Loucy (cell line): Measurements from ENCODE around the gene HLX.

Experiments
- H2AFZ ChIP-seq: fragments of 200-600 bp; sonication (generic); 2 replicates; pipeline ENCODE4 v1.6.0; 2016; ENCODE audit warnings: antibody characterized with exemption, mild to moderate bottlenecking, low read length, moderate library complexity
- H3F3A ChIP-seq: fragments of 200-600 bp; 2 replicates; pipeline ENCODE4 v1.6.0; 2016; ENCODE audit warnings: antibody characterized with exemption, low read depth, mild to moderate bottlenecking
- H3K27me3 ChIP-seq: fragments of 200-600 bp; sonication (generic); 2 replicates; pipeline ENCODE4 v1.6.1; 2014; ENCODE audit warnings: low read length, mild to moderate bottlenecking; ENCODE audit not compliant: insufficient read depth, poor library complexity, severe bottlenecking
- H3K36me3 ChIP-seq: fragments of 200-600 bp; sonication (generic); 2 replicates; pipeline ENCODE4 v1.6.1; 2016; ENCODE audit warnings: low read length; ENCODE audit not compliant: insufficient read depth
- H3K4me1 ChIP-seq: fragments of 200-600 bp; sonication (generic); 2 replicates; pipeline ENCODE4 v1.5.1; 2014; ENCODE audit warnings: low read length, mild to moderate bottlenecking; ENCODE audit not compliant: insufficient read depth, poor library complexity, severe bottlenecking
- H3K4me2 ChIP-seq: fragments of 200-600 bp; sonication (generic); 2 replicates; pipeline ENCODE4 v1.6.0; 2014; ENCODE audit warnings: antibody characterized with exemption, low read length, low read depth, mild to moderate bottlenecking; ENCODE audit not compliant: poor library complexity, severe bottlenecking
- H3K4me3 ChIP-seq: fragments of 200-600 bp; sonication (generic); 2 replicates; pipeline ENCODE4 v1.5.1; 2014; ENCODE audit warnings: low read length, mild to moderate bottlenecking, mixed read lengths; ENCODE audit not compliant: poor library complexity, severe bottlenecking
- H3K79me2 ChIP-seq: fragments of 200-600 bp; sonication (generic); 2 replicates; pipeline ENCODE4 v1.6.1; 2014; ENCODE audit warnings: low read length; ENCODE audit not compliant: insufficient read depth
- H3K9ac ChIP-seq: fragments of 200-600 bp; sonication (generic); 2 replicates; pipeline ENCODE4 v1.6.0; 2014; ENCODE audit warnings: mild to moderate bottlenecking, low read depth, low read length, moderate library complexity; ENCODE audit not compliant: poor library complexity, severe bottlenecking
- H3K9me2 ChIP-seq: fragments of 200-600 bp; sonication (generic); replicated peaks from 2 replicates; pipeline ENCODE4 v1.6.1; 2016; ENCODE audit warnings: low read depth, low read length, mixed read lengths
- H3K9me3 ChIP-seq: fragments of 200-600 bp; sonication (generic); 2 replicates; pipeline ENCODE4 v1.6.1; 2014; ENCODE audit warnings: mild to moderate bottlenecking, antibody characterized with exemption, low read length, low read depth; ENCODE audit not compliant: insufficient read depth
- H4K20me1 ChIP-seq: fragments of 200-600 bp; sonication (generic); 2 replicates; pipeline ENCODE4 v1.6.0; 2014; ENCODE audit warnings: antibody characterized with exemption, low read length, mild to moderate bottlenecking; ENCODE audit not compliant: insufficient read depth, poor library complexity, severe bottlenecking
- EZH2phosphoT487 ChIP-seq: fragments of 200-600 bp; IDR thresholded peaks from 2 replicates; pipeline ENCODE4 v1.6.1; 2018; ENCODE audit warnings: antibody characterized with exemption, mild to moderate bottlenecking, moderate library complexity, borderline replicate concordance
- TF ChIP-seq, protein P1 (sequence below): fragments of 200-600 bp; sonication (generic); conservative IDR thresholded peaks from 2 replicates; pipeline ENCODE4 v1.5.1; 2014; ENCODE audit warnings: mild to moderate bottlenecking, antibody characterized with exemption, low read length

HLX gene

GRCh38 chr1:220927442-220927841, 48.2 kb downstream of the HLX start:
- no peaks in the 10 kb centered on the region for H3K79me2 ChIP-seq
- H3K4me3 ChIP-seq = peak overlapping the region; percentile 32
- H3K9me2 ChIP-seq = no peaks in the 10 kb centered on the region
- H4K20me1 ChIP-seq = no peaks in the 10 kb centered on the region
- no peak overlapping the region for H2AFZ ChIP-seq
- no peak overlapping the region for H3K9ac ChIP-seq
- H3K9me3 ChIP-seq = no peaks in the 10 kb centered on the region
- no peak for TF ChIP-seq EZH2phosphoT487
- TF ChIP-seq, protein P1, sequence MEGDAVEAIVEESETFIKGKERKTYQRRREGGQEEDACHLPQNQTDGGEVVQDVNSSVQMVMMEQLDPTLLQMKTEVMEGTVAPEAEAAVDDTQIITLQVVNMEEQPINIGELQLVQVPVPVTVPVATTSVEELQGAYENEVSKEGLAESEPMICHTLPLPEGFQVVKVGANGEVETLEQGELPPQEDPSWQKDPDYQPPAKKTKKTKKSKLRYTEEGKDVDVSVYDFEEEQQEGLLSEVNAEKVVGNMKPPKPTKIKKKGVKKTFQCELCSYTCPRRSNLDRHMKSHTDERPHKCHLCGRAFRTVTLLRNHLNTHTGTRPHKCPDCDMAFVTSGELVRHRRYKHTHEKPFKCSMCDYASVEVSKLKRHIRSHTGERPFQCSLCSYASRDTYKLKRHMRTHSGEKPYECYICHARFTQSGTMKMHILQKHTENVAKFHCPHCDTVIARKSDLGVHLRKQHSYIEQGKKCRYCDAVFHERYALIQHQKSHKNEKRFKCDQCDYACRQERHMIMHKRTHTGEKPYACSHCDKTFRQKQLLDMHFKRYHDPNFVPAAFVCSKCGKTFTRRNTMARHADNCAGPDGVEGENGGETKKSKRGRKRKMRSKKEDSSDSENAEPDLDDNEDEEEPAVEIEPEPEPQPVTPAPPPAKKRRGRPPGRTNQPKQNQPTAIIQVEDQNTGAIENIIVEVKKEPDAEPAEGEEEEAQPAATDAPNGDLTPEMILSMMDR = no peak
- H3K4me2 ChIP-seq = peak overlapping the region; percentile 63
- H3F3A ChIP-seq = no peaks in the 10 kb centered on the region
- H3K36me3 ChIP-seq = no peaks in the 10 kb centered on the region
- no peaks in the 10 kb centered on the region for H3K27me3 ChIP-seq
- H3K4me1 ChIP-seq = peaks cover 62% of the 10 kb centered on the region

DNA sequence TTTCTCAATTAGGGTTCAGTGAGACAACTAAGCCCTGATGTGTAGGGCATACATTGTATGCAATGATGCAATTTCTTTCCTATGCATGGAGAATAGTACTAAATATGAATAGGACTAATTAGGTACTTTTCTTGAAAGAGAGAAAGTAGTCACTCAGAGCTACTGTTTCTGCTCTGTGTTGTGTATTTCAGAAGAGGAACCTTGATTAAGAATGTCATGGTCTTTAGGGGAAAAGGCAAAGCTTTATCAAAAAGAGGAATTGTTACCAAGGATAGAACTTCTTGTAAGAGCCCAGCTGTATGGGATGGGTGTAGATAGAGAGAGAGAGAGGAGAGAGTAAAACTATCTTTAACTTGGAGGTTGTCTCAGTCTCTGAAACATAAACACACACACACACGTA, 49.1 kb downstream of the HLX start:
- no peak for TF ChIP-seq EZH2phosphoT487
- TF ChIP-seq, protein P1 = no peak
- Histone ChIP-seq H3K27me3 (no peaks in the 10 kb centered on the region), H3K4me2 (peak overlapping the region; percentile 63), H3K79me2 (no peaks in the 10 kb centered on the region), H3K9ac (no peak overlapping the region), H3K4me3 (peak overlapping the region; percentile 42), H3K9me3 (no peaks in the 10 kb centered on the region), H4K20me1 (no peaks in the 10 kb centered on the region), H3K4me1 (peaks cover 58% of the 10 kb centered on the region), H3K9me2 (no peaks in the 10 kb centered on the region), H3F3A (no peaks in the 10 kb centered on the region), H3K36me3 (no peaks in the 10 kb centered on the region), H2AFZ (no peak overlapping the region)

- Histone ChIP-seq H3K4me1 (peaks cover 61% of the 10 kb centered on the region), H3K27me3 (no peaks in the 10 kb centered on the region), H2AFZ (no peak overlapping the region), H3K9ac (peak overlapping the region; percentile 20), H3K4me2 (peak overlapping the region; percentile 63), H3K36me3 (no peaks in the 10 kb centered on the region), H3K9me2 (no peaks in the 10 kb centered on the region), H3K9me3 (no peaks in the 10 kb centered on the region), H3K79me2 (no peaks in the 10 kb centered on the region), H3K4me3 (peak overlapping the region; percentile 42), H4K20me1 (no peaks in the 10 kb centered on the region), H3F3A (no peaks in the 10 kb centered on the region)
- TF ChIP-seq, protein P1 = no peak
- no peak for TF ChIP-seq EZH2phosphoT487
These were observed 49.6 kb downstream of the HLX start for GRCh38 chr1:220928725-220929300.
